GM12878 (cell line): ENCODE measurements around the gene PLXNB2. TPM values are rescaled to one million over a fixed set of nuclear protein-coding genes. Genes with fewer than 3 reads are reported as not detected.

Experiments
- ATAC-seq: fragments of 200-7000 bp; cut with Tn5 transposase; 3 replicates; pipeline ENCODE4 v1.9.1; 2020; ENCODE audit warnings: mild to moderate bottlenecking, moderate library complexity
- Bru-seq: library from RNA; stranded (reverse); fragments of 400-500 nt; gene quantifications from one replicate; lab custom pipeline; 2021; lab: Mats Ljungman, UMichigan
- BruChase-seq, 2 experiments: library from RNA; stranded (reverse); fragments of 400-500 nt; gene quantifications; one replicate each; lab custom pipeline; 2021; lab: Mats Ljungman, UMichigan
- BruUV-seq: library from RNA; stranded (reverse); fragments of 400-500 nt; replicated peaks from 2 replicates; lab custom pipeline; 2021; lab: Mats Ljungman, UMichigan
- CTCF ChIA-PET: fragments of 300-600 bp; sonication (Branson Sonifier 250); formaldehyde crosslinking; extraction: SDS; loops from one replicate; lab custom pipeline; 2021; ENCODE audit warnings: inconsistent platforms; lab: Yijun Ruan, JAX
- POLR2A ChIA-PET: fragments of 350-600 bp; formaldehyde crosslinking; extraction: SDS; loops from one replicate; lab custom pipeline; 2021; ENCODE audit warnings: inconsistent platforms; lab: Charles Lee
- RAD21 ChIA-PET: fragments of 300-600 bp; sonication (Branson Sonifier 250); formaldehyde crosslinking; loops from one replicate; lab custom pipeline; 2023; ENCODE audit warnings: antibody characterized with exemption; ENCODE audit not compliant: unreplicated experiment; lab: Charles Lee
- SMC1A ChIA-PET: fragments of 300-600 bp; sonication (Branson Sonifier 250); formaldehyde crosslinking; loops from one replicate; lab custom pipeline; 2023; ENCODE audit not compliant: unreplicated experiment, uncharacterized antibody; lab: Charles Lee
- DNase-seq: peaks from one replicate; pipeline ENCODE4 v3.0.0-alpha.2; 2011; ENCODE audit warnings: low read depth, low spot score
- FAIRE-seq: peaks from 3 replicates; lab custom pipeline; 2011; peaks lifted over from hg19 to GRCh38; lab: Jason Lieb, UNC
- H2AFZ ChIP-seq: 2 replicates; pipeline ENCODE4 v1.6.0; 2011; ENCODE audit warnings: low read depth, low read length, control low read depth; ENCODE audit not compliant: control insufficient read depth
- H3K27ac ChIP-seq: 2 replicates; pipeline ENCODE4 v1.5.1; 2011; ENCODE audit warnings: control low read depth; ENCODE audit not compliant: control insufficient read depth, insufficient read depth
- H3K27me3 ChIP-seq, 2 experiments: replicated peaks in 1 of 2; 2 replicates each; pipeline versions ENCODE4 v1.6.0 to v1.6.1; 2011; ENCODE audit warnings: low read length in 1 of 2; ENCODE audit not compliant: control insufficient read depth in 2 of 2, insufficient read depth in 2 of 2
- H3K36me3 ChIP-seq, 2 experiments: 2 replicates each; pipeline ENCODE4 v1.5.1; 2011; ENCODE audit warnings: low read length in 1 of 2; ENCODE audit not compliant: control insufficient read depth in 2 of 2, insufficient read depth in 2 of 2
- H3K4me1 ChIP-seq: 2 replicates; pipeline ENCODE4 v1.6.1; 2011; ENCODE audit warnings: mild to moderate bottlenecking, low read length, moderate library complexity, mixed read lengths; ENCODE audit not compliant: control insufficient read depth, insufficient read depth
- H3K4me2 ChIP-seq: 2 replicates; pipeline ENCODE4 v1.6.0; 2011; ENCODE audit warnings: control low read depth; ENCODE audit not compliant: control insufficient read depth, insufficient read depth
- H3K4me3 ChIP-seq: fragments of 200-600 bp; sonication (generic); 2 replicates; pipeline ENCODE4 v1.5.1; 2016
- H3K79me2 ChIP-seq: 2 replicates; pipeline ENCODE4 v1.6.0; 2011; ENCODE audit warnings: low read length; ENCODE audit not compliant: control insufficient read depth, insufficient read depth
- H3K9ac ChIP-seq: 2 replicates; pipeline ENCODE4 v1.8.0; 2011; ENCODE audit warnings: low read length, control low read depth, mixed read lengths; ENCODE audit not compliant: control insufficient read depth, insufficient read depth
- H3K9me3 ChIP-seq: replicated peaks from 3 replicates; pipeline ENCODE4 v1.5.1; 2011; ENCODE audit warnings: mild to moderate bottlenecking, low read length; ENCODE audit not compliant: control insufficient read depth, insufficient read depth
- H4K20me1 ChIP-seq: 2 replicates; pipeline ENCODE4 v1.6.0; 2011; ENCODE audit not compliant: control insufficient read depth, insufficient read depth
- BACH1 ChIP-seq: fragments of 450-650 bp; IDR thresholded peaks from 2 replicates; pipeline ENCODE4 v1.6.1; 2017; ENCODE audit warnings: mild to moderate bottlenecking, borderline replicate concordance
- BHLHE40 ChIP-seq, 2 experiments: fragments of 450-650 bp in 1 of 2; IDR thresholded peaks; 2 replicates each; pipeline ENCODE4 v1.6.1; 2011 to 2017; ENCODE audit warnings: low read depth in 2 of 2, borderline replicate concordance in 1 of 2, improper control_type of control experiment in 1 of 2, low read length in 1 of 2, mild to moderate bottlenecking in 1 of 2
- CHD2 ChIP-seq: IDR thresholded peaks from 2 replicates; pipeline ENCODE4 v1.6.1; 2011; ENCODE audit warnings: low read depth, low read length, improper control_type of control experiment, borderline replicate concordance
- DPF2 ChIP-seq: fragments of 450-650 bp; IDR thresholded peaks from 2 replicates; pipeline ENCODE4 v1.6.1; 2017; ENCODE audit warnings: mild to moderate bottlenecking
- GATAD2B ChIP-seq: fragments of 450-650 bp; conservative IDR thresholded peaks from 2 replicates; pipeline ENCODE4 v1.6.1; 2017; ENCODE audit warnings: low read depth, mild to moderate bottlenecking, moderate library complexity
- MEF2B ChIP-seq: fragments of 450-650 bp; IDR thresholded peaks from 2 replicates; pipeline ENCODE4 v1.6.1; 2018; ENCODE audit warnings: mild to moderate bottlenecking, moderate library complexity; ENCODE audit not compliant: partially characterized antibody, poor library complexity, severe bottlenecking
- MXI1 ChIP-seq: fragments of 150-350 bp; IDR thresholded peaks from 2 replicates; pipeline ENCODE4 v1.6.1; 2011; ENCODE audit warnings: low read depth, mild to moderate bottlenecking, inconsistent platforms, low read length, improper control_type of control experiment
- NKRF ChIP-seq: fragments of 450-650 bp; conservative IDR thresholded peaks from 2 replicates; pipeline ENCODE4 v1.6.1; 2017; ENCODE audit warnings: mild to moderate bottlenecking, moderate library complexity
- NR2F1 ChIP-seq: fragments of 450-650 bp; conservative IDR thresholded peaks from 2 replicates; pipeline ENCODE4 v1.6.1; 2017; ENCODE audit warnings: mild to moderate bottlenecking
- POLR2A ChIP-seq: IDR thresholded peaks from 2 replicates; pipeline ENCODE4 v1.6.1; 2011; ENCODE audit warnings: low read depth, mild to moderate bottlenecking, low read length
- SMAD5 ChIP-seq: IDR thresholded peaks from 2 replicates; pipeline ENCODE4 v1.6.1; 2016; ENCODE audit warnings: antibody characterized with exemption, low read depth
- SMARCA5 ChIP-seq: fragments of 450-650 bp; IDR thresholded peaks from 2 replicates; pipeline ENCODE4 v1.6.1; 2017; ENCODE audit warnings: mild to moderate bottlenecking
- SREBF1 ChIP-seq: IDR thresholded peaks from 2 replicates; pipeline ENCODE4 v1.6.1; 2012; ENCODE audit warnings: mild to moderate bottlenecking, low read length
- USF2 ChIP-seq: IDR thresholded peaks from 2 replicates; pipeline ENCODE4 v1.6.1; 2011; ENCODE audit warnings: low read depth, low read length, improper control_type of control experiment, borderline replicate concordance
- YY1 ChIP-seq: IDR thresholded peaks from 2 replicates; pipeline ENCODE4 v1.6.1; 2011; ENCODE audit warnings: low read depth, mild to moderate bottlenecking, low read length
- ZNF622 ChIP-seq: fragments of 450-650 bp; IDR thresholded peaks from 2 replicates; pipeline ENCODE4 v1.6.1; 2017; ENCODE audit warnings: mild to moderate bottlenecking, inconsistent platforms
- WGBS: methylation state at CpG from one replicate; pipeline ENCODE4 v1.1.6; 2016; ENCODE audit warnings: low lambda C conversion rate; ENCODE audit not compliant: insufficient replicate concordance, insufficient coverage; ENCODE audit errors: missing lambda C conversion rate; 5-methylcytosine and 5-hydroxymethylcytosine counted together
- in situ Hi-C: fragments of 300-500 bp; cut with MboI; formaldehyde crosslinking; loops from 9 replicates; pipeline ENCODE4 v1.14.3; 2018; ENCODE audit warnings: mixed read lengths
- intact Hi-C: fragments of 100-400 bp; cut with micrococcal nuclease; formaldehyde crosslinking; loops from one replicate; pipeline ENCODE4 v1.14.2; 2022; ENCODE audit not compliant: unreplicated experiment
- long read RNA-seq, 2 experiments: library from polyadenylated mRNA; unstranded; transcript quantifications; one replicate each; pipeline ENCODE4 v2.0.0, GENCODE V29; 2019 to 2020
- polyA minus RNA-seq, 3 experiments: library from RNA; depleted of rRNA, polyadenylated mRNA; stranded (reverse); fragments of >200 nt; gene quantifications; 2 replicates each; pipeline ENCODE4 v1.2.3, GENCODE V29; 2011
- polyA plus RNA-seq, 11 experiments: library from polyadenylated mRNA; depleted of rRNA in 4 of 11; unstranded in 6 of 11; stranded (reverse) in 5 of 11; fragments of >200 nt; fragmentation: Nextera tagmentation in 4 of 11; fragmentation: Illumina TruSeq in 1 of 11; extraction: Ambion mirVana in 4 of 11; extraction: Trizol in 1 of 11; gene quantifications; 1 replicate in 1 of 11; 2 replicates in 10 of 11; pipeline versions ENCODE4 v1.2.1 to v1.2.3, GENCODE V29; 2011 to 2016; ENCODE audit warnings: inconsistent platforms in 2 of 11, missing spikeins in 2 of 11, low read depth in 1 of 11
- total RNA-seq, 4 experiments: library from RNA; depleted of rRNA in 3 of 4; stranded (reverse); fragments of >200 nt in 3 of 4; fragmentation: Illumina TruSeq in 1 of 4; extraction: Trizol in 1 of 4; gene quantifications; 2 replicates each; pipeline versions ENCODE4 v1.2.1 to v1.2.3, GENCODE V29; 2013 to 2021

PLXNB2 gene
- total RNA-seq (2013; cell fraction: nucleolus; rRNA removed) = 180 and 204 TPM in 2 replicates
- total RNA-seq (2014; rRNA removed) (32.6 and 42.0 TPM in 2 replicates), total RNA-seq (2014; rRNA removed; fragmentation: Illumina TruSeq; extraction: Trizol) (19.8 and 21.8 TPM in 2 replicates), total RNA-seq (2021) (133 and 134 TPM in 2 replicates), polyA plus RNA-seq (2011; rRNA removed) (19.9 and 41.8 TPM in 2 replicates), polyA plus RNA-seq (2014; fragmentation: Illumina TruSeq; extraction: Trizol) (6.3 and 23.5 TPM in 2 replicates), polyA plus RNA-seq (2014; fragmentation: Nextera tagmentation; extraction: Ambion mirVana) (1 to 10 TPM in 1 of 2 experiments, under 1 TPM in 1; 0.68 to 4.5 TPM), polyA plus RNA-seq (2014; rRNA removed) (65.4 and 84.9 TPM in 2 replicates), polyA plus RNA-seq (2016; fragmentation: Nextera tagmentation; extraction: Ambion mirVana) (10 to 100 TPM; 69.3 to 80.0 TPM), polyA minus RNA-seq (2011; rRNA and poly(A)+ RNA removed) (52.2 and 84.0 TPM in 2 replicates), Bru-seq, nascent RNA (percentile 70 among the genes with signal in this experiment), BruChase-seq, experiment 1, labeled RNA remaining after a 6-hour chase (percentile 92 among the genes with signal in this experiment), BruChase-seq, experiment 2, labeled RNA remaining after a 2-hour chase (percentile 86 among the genes with signal in this experiment)
- 25.4 TPM for polyA plus RNA-seq (2011; ENCODE audit: low read depth)
- polyA plus RNA-seq (2011; cell fraction: cytosol; rRNA removed) = 57.3 and 73.0 TPM in 2 replicates
- polyA plus RNA-seq (2011; cell fraction: nucleus; rRNA removed) = 319 and 335 TPM in 2 replicates
- 53.9 and 72.5 TPM in 2 replicates for polyA plus RNA-seq (2012)
- polyA minus RNA-seq (2011; cell fraction: cytosol; rRNA and poly(A)+ RNA removed) = 54.8 and 57.2 TPM in 2 replicates
- polyA minus RNA-seq (2011; cell fraction: nucleus; rRNA and poly(A)+ RNA removed) = 57.8 and 74.9 TPM in 2 replicates
- long read RNA-seq, experiment 1, full-length matches to known transcripts = 1 of 10 reads
- long read RNA-seq, experiment 1, partial matches to known transcripts = 9 of 10 reads
- long read RNA-seq, experiment 1, other reads (novel, unspliced or antisense) = 0 of 10 reads
- long read RNA-seq, experiment 2 = 0 reads

- under 1% methylated on average over 43 of the region's 105 CpGs for WGBS
- intact Hi-C loops = no loop called here
- ATAC-seq = peak; percentile 37
- peaks cover 53% of the 10 kb centered on the region for H3K79me2 ChIP-seq
- in situ Hi-C loops = no loop called here
- no peak within 1 kb of the TSS for H2AFZ ChIP-seq
- BruUV-seq = no TSS peak
- POLR2A ChIA-PET = interaction anchor here (0.6 to 3.8 kb wide), 6 partner anchors 7 to 314 kb away, joined by 3 to 22 read pairs (median 4); no protein-coding TSS in a partner anchor
- peak within 1 kb of the TSS; percentile 91 for H3K4me3 ChIP-seq
- H3K36me3 ChIP-seq = peaks cover 0 to 2% of the 10 kb centered on the region in 2 experiments; a peak in 1 of 4 replicates
- no peaks in the 10 kb centered on the region for H3K27me3 ChIP-seq
- H3K4me2 ChIP-seq = peak within 1 kb of the TSS; percentile 99
- peaks cover 4% of the 10 kb centered on the region; the same call in 1 of the 2 replicates for H4K20me1 ChIP-seq
- H3K9ac ChIP-seq = peak within 1 kb of the TSS; percentile 96
- DNase-seq = no peak
- H3K27ac ChIP-seq = peak within 1 kb of the TSS; percentile 78
- RAD21 ChIA-PET = interaction anchor here (0.6 to 3.8 kb wide), 6 partner anchors 8 to 190 kb away, joined by 3 to 13 read pairs (median 5); no protein-coding TSS in a partner anchor
- no peak for FAIRE-seq
- H3K4me1 ChIP-seq = peaks cover 51% of the 10 kb centered on the region
- SMC1A ChIA-PET = interaction anchor here (1.1 to 4.2 kb wide), 3 partner anchors 14 to 35 kb away, joined by 3 to 21 read pairs (median 4); no protein-coding TSS in a partner anchor
- no peaks in the 10 kb centered on the region for H3K9me3 ChIP-seq
- CTCF ChIA-PET = interaction anchor here (0.6 to 4.0 kb wide), 7 partner anchors 21 to 314 kb away, joined by 3 to 17 read pairs (median 4); partner anchors contain the start of gene SCO2
- TF ChIP-seq NR2F1 (peak; percentile 56; the same call in 1 of the 2 replicates), SMAD5 (0 out of 2 replicates have a peak, but pooled peaks have one; percentile 32), MXI1 (peak; percentile 70), NKRF (peak; percentile 80), GATAD2B (peak; percentile 78), POLR2A (peak; percentile 64), BACH1 (peak; percentile 46; the same call in 1 of the 2 replicates), CHD2 (peak; percentile 24; the same call in 1 of the 2 replicates), DPF2 (peak; percentile 87), BHLHE40 (IDR thresholded peaks at IDR 0.05; ENCODE audit: borderline replicate concordance in 1 of 2, low read depth in 2 of 2, low read length in 1 of 2) (peak in 1 of 2 experiments; percentile 26; a peak in 1 of 4 replicates), MEF2B (peak; percentile 12), SMARCA5 (0 out of 2 replicates have a peak, but pooled peaks have one; percentile 54), YY1 (peak; percentile 84), SREBF1 (no peak), USF2 (no peak), ZNF622 (no peak)
These were observed at the start of gene PLXNB2 for GRCh38 chr22:50306753-50307749. Gene PLXNB2 (minus strand): TSS chr22:50307646. CDS start chr22:50290584, 17,062 bp downstream.
